NCI-H69 (cell line): ENCODE data around the gene ADCY3.
"Not testable (repeated sequence)": the region's sequence is repeated elsewhere in the genome, so short reads cannot be mapped to it uniquely, and the experiment has no call there.

Experiments
- DNase-seq: peaks from one replicate; lab custom pipeline; 2025; lab: John Stamatoyannopoulos, UW

ADCY3 gene

GRCh38 chr2:24809316-24810007, 110.6 kb downstream of the ADCY3 start:
- DNase-seq = peak; percentile 12

- DNase-seq = no peak
Observed at GRCh38 chr2:24806661-24807036, 113.4 kb downstream of the ADCY3 start.

- DNase-seq = peak; percentile 55
Observed at GRCh38 chr2:24805811-24806660, 114.0 kb downstream of the ADCY3 start.

GRCh38 chr2:24800487-24800886, 119.5 kb downstream of the ADCY3 start:
- DNase-seq = not testable (repeated sequence)

GRCh38 chr2:24797644-24798043, 122.4 kb downstream of the ADCY3 start:
- no peak for DNase-seq

GRCh38 chr2:24793761-24794435, 126.1 kb downstream of the ADCY3 start:
- peak; percentile 74 for DNase-seq

- DNase-seq = peak; percentile 95
Observed at GRCh38 chr2:24792874-24793760, 126.9 kb downstream of the ADCY3 start, which contains the start of the genes CENPO and PTRHD1. TSS of gene CENPO (plus strand) at chr2:24793425. CDS start at chr2:24793920, 495 bp downstream. TSS of gene PTRHD1 (minus strand) at chr2:24793391. CDS start at chr2:24793377, 14 bp downstream.

- DNase-seq = peak; percentile 48
Observed at GRCh38 chr2:24792542-24792873, 127.5 kb downstream of the ADCY3 start.

GRCh38 chr2:24791452-24791851, 128.6 kb downstream of the ADCY3 start:
- DNase-seq = no peak

- DNase-seq = no peak
Observed at GRCh38 chr2:24788816-24789215, 131.2 kb downstream of the ADCY3 start.

- DNase-seq = no peak
Observed at GRCh38 chr2:24787532-24787931, 132.5 kb downstream of the ADCY3 start.

- DNase-seq = peak; percentile 9
Observed at GRCh38 chr2:24785671-24786321, 134.2 kb downstream of the ADCY3 start.

- DNase-seq = no peak
Observed at GRCh38 chr2:24783641-24784040, 136.4 kb downstream of the ADCY3 start.

GRCh38 chr2:24779116-24779515, 140.9 kb downstream of the ADCY3 start:
- DNase-seq = no peak

GRCh38 chr2:24774373-24774772, 145.7 kb downstream of the ADCY3 start:
- DNase-seq = no peak

- no peak for DNase-seq
Observed at GRCh38 chr2:24771764-24772586, 148.1 kb downstream of the ADCY3 start.

GRCh38 chr2:24771061-24771460, 149.0 kb downstream of the ADCY3 start:
- DNase-seq = no peak
